Smooth muscle cell (in vitro differentiated cells): ENCODE measurements around the gene FRMD4A. TPM values are rescaled to one million over a fixed set of nuclear protein-coding genes. Genes with fewer than 3 reads are reported as not detected.
"Not testable (repeated sequence)": the region's sequence is repeated elsewhere in the genome, so short reads cannot be mapped to it uniquely, and the experiment has no call there.

Source experiments
- DNase-seq: peaks from one replicate; lab custom pipeline; 2025; ENCODE audit not compliant: unreplicated experiment; lab: John Stamatoyannopoulos, UW
- H2AFZ ChIP-seq: fragments of 200-600 bp; sonication (generic); 2 replicates; pipeline ENCODE4 v1.6.0; 2016; ENCODE audit warnings: antibody characterized with exemption, low read depth, mild to moderate bottlenecking
- H3F3A ChIP-seq: fragments of 200-600 bp; sonication (generic); 2 replicates; pipeline ENCODE4 v1.6.0; 2017; ENCODE audit warnings: antibody characterized with exemption, low read depth
- H3K27ac ChIP-seq: fragments of 200-600 bp; sonication (generic); 2 replicates; pipeline ENCODE4 v1.5.1; 2016; ENCODE audit warnings: low read depth, mild to moderate bottlenecking
- H3K27me3 ChIP-seq: fragments of 200-600 bp; sonication (generic); 2 replicates; pipeline ENCODE4 v1.6.1; 2016; ENCODE audit warnings: low read depth, mild to moderate bottlenecking
- H3K36me3 ChIP-seq: fragments of 200-600 bp; sonication (generic); 2 replicates; pipeline ENCODE4 v1.5.1; 2016; ENCODE audit warnings: low read depth
- H3K4me1 ChIP-seq: fragments of 200-600 bp; sonication (generic); 2 replicates; pipeline ENCODE4 v1.5.1; 2016; ENCODE audit warnings: low read depth
- H3K4me2 ChIP-seq: fragments of 200-600 bp; sonication (generic); 2 replicates; pipeline ENCODE4 v1.6.0; 2016; ENCODE audit warnings: mild to moderate bottlenecking
- H3K4me3 ChIP-seq: fragments of 200-600 bp; sonication (generic); 2 replicates; pipeline ENCODE4 v1.5.1; 2016; ENCODE audit warnings: mild to moderate bottlenecking
- H3K79me2 ChIP-seq: fragments of 200-600 bp; sonication (generic); 2 replicates; pipeline ENCODE4 v1.6.0; 2016; ENCODE audit warnings: low read depth, mild to moderate bottlenecking
- H3K9ac ChIP-seq: fragments of 200-600 bp; sonication (generic); 2 replicates; pipeline ENCODE4 v1.6.0; 2016; ENCODE audit warnings: low read depth
- H3K9me3 ChIP-seq: fragments of 200-600 bp; sonication (generic); replicated peaks from 2 replicates; pipeline ENCODE4 v1.5.1; 2016; ENCODE audit warnings: low read depth
- H4K20me1 ChIP-seq: fragments of 200-600 bp; sonication (generic); 2 replicates; pipeline ENCODE4 v1.6.0; 2016; ENCODE audit warnings: low read depth
- WGBS: methylation state at CpG from one replicate; pipeline ENCODE4 v1.1.7; 2016; ENCODE audit warnings: low lambda C conversion rate; 5-methylcytosine and 5-hydroxymethylcytosine counted together
- polyA plus RNA-seq: library from polyadenylated mRNA; unstranded; fragments of >200 nt; fragmentation: Nextera tagmentation; extraction: Ambion mirVana; gene quantifications from 2 replicates; pipeline ENCODE4 v1.2.1, GENCODE V29; 2016
- total RNA-seq: library from RNA; depleted of rRNA; stranded (reverse); fragments of >200 nt; gene quantifications from 2 replicates; pipeline ENCODE4 v1.2.3, GENCODE V29; 2014
- TF ChIP-seq, protein P1 (sequence below): fragments of 200-600 bp; sonication (generic); IDR thresholded peaks from 2 replicates; pipeline ENCODE4 v1.5.1; 2017; ENCODE audit warnings: borderline replicate concordance, mild to moderate bottlenecking, antibody characterized with exemption; ENCODE audit not compliant: insufficient read depth, poor library complexity, severe bottlenecking

Gene FRMD4A
- total and polyA plus RNA-seq, 2 experiments from 2014 or later, result 3.0 to 5.4 TPM

DNA sequence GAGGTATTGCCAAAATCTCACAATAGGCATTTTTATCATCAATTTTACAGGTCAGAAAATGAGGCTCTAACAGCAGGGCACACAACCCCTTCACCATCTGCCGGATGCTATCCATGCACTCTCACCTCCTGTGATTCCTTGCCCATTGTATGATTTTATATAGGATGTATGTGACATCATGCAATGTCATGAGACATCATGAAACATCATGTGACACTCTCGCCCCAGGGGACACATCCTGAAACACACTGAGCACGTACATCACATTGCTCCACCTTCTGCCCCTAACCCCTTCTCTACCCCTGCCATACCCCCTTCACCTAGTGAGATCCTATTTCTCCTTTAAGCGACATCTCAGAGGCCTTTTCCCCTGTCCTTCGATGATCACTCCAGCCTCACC lies 189.4 kb downstream of the FRMD4A start:
- Histone ChIP-seq H3F3A (no peaks in the 10 kb centered on the region), H3K27ac (no peak overlapping the region), H3K4me2 (no peak overlapping the region), H3K4me3 (no peak overlapping the region), H2AFZ (no peak overlapping the region), H3K79me2 (no peaks in the 10 kb centered on the region), H4K20me1 (no peaks in the 10 kb centered on the region), H3K27me3 (peaks cover 61% of the 10 kb centered on the region), H3K9ac (no peak overlapping the region), H3K4me1 (no peaks in the 10 kb centered on the region), H3K36me3 (no peaks in the 10 kb centered on the region), H3K9me3 (no peaks in the 10 kb centered on the region)
- DNase-seq, result no peak
- 80% methylated on average over 5 of the region's 5 CpGs for WGBS
- TF ChIP-seq, protein P1, sequence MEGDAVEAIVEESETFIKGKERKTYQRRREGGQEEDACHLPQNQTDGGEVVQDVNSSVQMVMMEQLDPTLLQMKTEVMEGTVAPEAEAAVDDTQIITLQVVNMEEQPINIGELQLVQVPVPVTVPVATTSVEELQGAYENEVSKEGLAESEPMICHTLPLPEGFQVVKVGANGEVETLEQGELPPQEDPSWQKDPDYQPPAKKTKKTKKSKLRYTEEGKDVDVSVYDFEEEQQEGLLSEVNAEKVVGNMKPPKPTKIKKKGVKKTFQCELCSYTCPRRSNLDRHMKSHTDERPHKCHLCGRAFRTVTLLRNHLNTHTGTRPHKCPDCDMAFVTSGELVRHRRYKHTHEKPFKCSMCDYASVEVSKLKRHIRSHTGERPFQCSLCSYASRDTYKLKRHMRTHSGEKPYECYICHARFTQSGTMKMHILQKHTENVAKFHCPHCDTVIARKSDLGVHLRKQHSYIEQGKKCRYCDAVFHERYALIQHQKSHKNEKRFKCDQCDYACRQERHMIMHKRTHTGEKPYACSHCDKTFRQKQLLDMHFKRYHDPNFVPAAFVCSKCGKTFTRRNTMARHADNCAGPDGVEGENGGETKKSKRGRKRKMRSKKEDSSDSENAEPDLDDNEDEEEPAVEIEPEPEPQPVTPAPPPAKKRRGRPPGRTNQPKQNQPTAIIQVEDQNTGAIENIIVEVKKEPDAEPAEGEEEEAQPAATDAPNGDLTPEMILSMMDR, result no peak

- TF ChIP-seq, protein P1, result no peak
- H3K9me3 ChIP-seq, result no peaks in the 10 kb centered on the region
- no peaks in the 10 kb centered on the region for H3K4me1 ChIP-seq
- H3K9ac ChIP-seq, result no peak overlapping the region
- no peak overlapping the region for H3K27ac ChIP-seq
- no peaks in the 10 kb centered on the region for H3K36me3 ChIP-seq
- H3K4me2 ChIP-seq, result no peak overlapping the region
- H3F3A ChIP-seq, result no peaks in the 10 kb centered on the region
- no peak overlapping the region for H3K4me3 ChIP-seq
- H2AFZ ChIP-seq, result no peak overlapping the region
- DNase-seq, result no peak
- H3K27me3 ChIP-seq, result peaks cover 48% of the 10 kb centered on the region
- no peaks in the 10 kb centered on the region for H4K20me1 ChIP-seq
- WGBS, result 91% methylated on average over 3 of the region's 3 CpGs
- H3K79me2 ChIP-seq, result no peaks in the 10 kb centered on the region
Observed at GRCh38 chr10:14137391-14137790, 193.3 kb downstream of the FRMD4A start.

- H3K4me1 ChIP-seq, H4K20me1 ChIP-seq, DNase-seq, H3K36me3 ChIP-seq, H3F3A ChIP-seq, H3K9ac ChIP-seq, H3K4me3 ChIP-seq, H3K9me3 ChIP-seq, H3K27ac ChIP-seq, H2AFZ ChIP-seq, H3K79me2 ChIP-seq, H3K4me2 ChIP-seq: not testable (repeated sequence)
- H3K27me3 ChIP-seq, result peaks cover 26% of the 10 kb centered on the region
- WGBS, result 83% methylated on average over 2 of the region's 2 CpGs
Observed at GRCh38 chr10:14135196-14135595, 195.5 kb downstream of the FRMD4A start.

- H3K36me3 ChIP-seq, result no peaks in the 10 kb centered on the region
- H2AFZ ChIP-seq, result no peak overlapping the region
- no peak overlapping the region for H3K9ac ChIP-seq
- no peak for DNase-seq
- no peaks in the 10 kb centered on the region for H3F3A ChIP-seq
- no peaks in the 10 kb centered on the region for H3K79me2 ChIP-seq
- H3K27ac ChIP-seq, result no peak overlapping the region
- no peak overlapping the region for H3K4me3 ChIP-seq
- H3K9me3 ChIP-seq, result no peaks in the 10 kb centered on the region
- H3K4me1 ChIP-seq, result no peaks in the 10 kb centered on the region
- WGBS, result 79% methylated on average over 1 of the region's 1 CpG
- H4K20me1 ChIP-seq, result no peaks in the 10 kb centered on the region
- peaks cover 29% of the 10 kb centered on the region for H3K27me3 ChIP-seq
- no peak overlapping the region for H3K4me2 ChIP-seq
- TF ChIP-seq, protein P1, result no peak
Observed at GRCh38 chr10:14134275-14134674, 196.4 kb downstream of the FRMD4A start.
